ENCODE data around the gene RTRAF.

GRCh38 chr14:51957950-51958349 is 31.4 kb upstream of the RTRAF start:
- no peak for TF ChIP-seq CTCF (IDR thresholded peaks at IDR 0.05; ENCODE audit: low read depth, low read length, missing input control)
- no peak for TF ChIP-seq TAF1 (conservative IDR thresholded peaks at IDR 0.05)
- no peak for TF ChIP-seq MAX (IDR thresholded peaks at IDR 0.05)
- TF ChIP-seq, protein P1, sequence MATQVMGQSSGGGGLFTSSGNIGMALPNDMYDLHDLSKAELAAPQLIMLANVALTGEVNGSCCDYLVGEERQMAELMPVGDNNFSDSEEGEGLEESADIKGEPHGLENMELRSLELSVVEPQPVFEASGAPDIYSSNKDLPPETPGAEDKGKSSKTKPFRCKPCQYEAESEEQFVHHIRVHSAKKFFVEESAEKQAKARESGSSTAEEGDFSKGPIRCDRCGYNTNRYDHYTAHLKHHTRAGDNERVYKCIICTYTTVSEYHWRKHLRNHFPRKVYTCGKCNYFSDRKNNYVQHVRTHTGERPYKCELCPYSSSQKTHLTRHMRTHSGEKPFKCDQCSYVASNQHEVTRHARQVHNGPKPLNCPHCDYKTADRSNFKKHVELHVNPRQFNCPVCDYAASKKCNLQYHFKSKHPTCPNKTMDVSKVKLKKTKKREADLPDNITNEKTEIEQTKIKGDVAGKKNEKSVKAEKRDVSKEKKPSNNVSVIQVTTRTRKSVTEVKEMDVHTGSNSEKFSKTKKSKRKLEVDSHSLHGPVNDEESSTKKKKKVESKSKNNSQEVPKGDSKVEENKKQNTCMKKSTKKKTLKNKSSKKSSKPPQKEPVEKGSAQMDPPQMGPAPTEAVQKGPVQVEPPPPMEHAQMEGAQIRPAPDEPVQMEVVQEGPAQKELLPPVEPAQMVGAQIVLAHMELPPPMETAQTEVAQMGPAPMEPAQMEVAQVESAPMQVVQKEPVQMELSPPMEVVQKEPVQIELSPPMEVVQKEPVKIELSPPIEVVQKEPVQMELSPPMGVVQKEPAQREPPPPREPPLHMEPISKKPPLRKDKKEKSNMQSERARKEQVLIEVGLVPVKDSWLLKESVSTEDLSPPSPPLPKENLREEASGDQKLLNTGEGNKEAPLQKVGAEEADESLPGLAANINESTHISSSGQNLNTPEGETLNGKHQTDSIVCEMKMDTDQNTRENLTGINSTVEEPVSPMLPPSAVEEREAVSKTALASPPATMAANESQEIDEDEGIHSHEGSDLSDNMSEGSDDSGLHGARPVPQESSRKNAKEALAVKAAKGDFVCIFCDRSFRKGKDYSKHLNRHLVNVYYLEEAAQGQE (IDR thresholded peaks at IDR 0.05), result no peak
- TF ChIP-seq FOXA1 (IDR thresholded peaks at IDR 0.05), result no peak
- no peak for TF ChIP-seq RAD21 (IDR thresholded peaks at IDR 0.05)
- TF ChIP-seq JUND (IDR thresholded peaks at IDR 0.05), result no peak
- TF ChIP-seq SP1 (IDR thresholded peaks at IDR 0.05), result no peak
- no peak for TF ChIP-seq YY1 (IDR thresholded peaks at IDR 0.05)
- TF ChIP-seq GABPA (IDR thresholded peaks at IDR 0.05 in 1 of 2, conservative IDR thresholded peaks at IDR 0.05 in 1 of 2), result no peak
- TF ChIP-seq EGR1 (IDR thresholded peaks at IDR 0.05; ENCODE audit: low read depth in 2 of 2), result no peak
- no peak for TF ChIP-seq NR2F2 (IDR thresholded peaks at IDR 0.05)
- TF ChIP-seq HNF4A (conservative IDR thresholded peaks at IDR 0.05), result no peak
